NB4 (cell line): Measurements from ENCODE around the gene THSD7A.

Source experiments
- CTCF ChIP-seq: IDR thresholded peaks from one replicate; pipeline ENCODE4 v1.5.1; 2012; ENCODE audit warnings: low read depth, low read length
- POLR2A ChIP-seq: IDR thresholded peaks from 2 replicates; pipeline ENCODE4 v1.6.1; 2011; ENCODE audit warnings: mild to moderate bottlenecking; ENCODE audit not compliant: insufficient read length; ENCODE audit errors: extremely low read depth
- TF ChIP-seq, protein P1 (sequence below): IDR thresholded peaks from 2 replicates; pipeline ENCODE4 v1.6.1; 2011; ENCODE audit warnings: low read depth, low read length

DNA sequence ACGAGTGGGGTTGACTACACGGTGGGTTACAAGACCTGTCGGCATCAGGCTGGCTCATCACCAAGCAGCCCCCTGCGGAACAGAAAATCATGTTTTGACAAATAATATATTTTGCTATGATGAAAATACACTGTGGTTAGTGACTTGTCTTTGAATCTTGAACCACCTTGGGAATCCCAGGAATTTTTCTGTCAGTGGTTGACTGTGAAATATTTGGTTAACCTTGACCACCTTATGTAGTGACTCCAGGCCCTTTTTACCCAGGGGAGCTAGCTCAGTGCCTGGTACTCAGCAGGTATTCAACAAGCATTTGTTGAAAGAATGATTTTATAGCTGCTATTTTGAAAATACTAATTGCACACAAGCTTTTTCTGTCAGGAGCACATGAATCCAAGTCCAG, 452.4 kb downstream of the THSD7A start:
- TF ChIP-seq POLR2A = no peak
- no peak for TF ChIP-seq CTCF
- TF ChIP-seq, protein P1, sequence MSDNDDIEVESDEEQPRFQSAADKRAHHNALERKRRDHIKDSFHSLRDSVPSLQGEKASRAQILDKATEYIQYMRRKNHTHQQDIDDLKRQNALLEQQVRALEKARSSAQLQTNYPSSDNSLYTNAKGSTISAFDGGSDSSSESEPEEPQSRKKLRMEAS = no peak
